Measurements from ENCODE around the gene SPARCL1.

SPARCL1 gene

DNA sequence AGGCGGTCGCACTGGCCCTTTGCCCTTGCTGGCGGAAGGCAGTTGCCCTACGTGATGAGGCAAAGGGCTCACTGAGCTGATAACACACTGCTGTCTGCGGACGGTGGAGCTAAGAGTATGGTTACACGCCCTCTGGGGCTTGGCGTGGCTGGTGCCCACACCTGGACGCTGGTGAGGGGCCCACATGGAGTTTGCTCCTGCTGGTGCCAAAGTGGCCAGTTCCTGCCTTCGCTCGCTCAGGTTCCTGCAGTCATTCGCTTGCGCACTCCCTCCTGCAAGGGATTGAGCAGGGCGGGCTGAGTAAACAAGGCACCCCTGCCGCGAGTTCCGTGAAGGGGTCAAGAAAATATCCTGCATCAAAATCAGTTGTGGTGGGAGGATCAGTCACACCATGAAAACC, 18.4 kb downstream of the SPARCL1 start:
- TF ChIP-seq EZH2 (optimal IDR thresholded peaks at IDR 0.05; ENCODE audit: low read depth, low read length): no peak
- TF ChIP-seq, protein P1, sequence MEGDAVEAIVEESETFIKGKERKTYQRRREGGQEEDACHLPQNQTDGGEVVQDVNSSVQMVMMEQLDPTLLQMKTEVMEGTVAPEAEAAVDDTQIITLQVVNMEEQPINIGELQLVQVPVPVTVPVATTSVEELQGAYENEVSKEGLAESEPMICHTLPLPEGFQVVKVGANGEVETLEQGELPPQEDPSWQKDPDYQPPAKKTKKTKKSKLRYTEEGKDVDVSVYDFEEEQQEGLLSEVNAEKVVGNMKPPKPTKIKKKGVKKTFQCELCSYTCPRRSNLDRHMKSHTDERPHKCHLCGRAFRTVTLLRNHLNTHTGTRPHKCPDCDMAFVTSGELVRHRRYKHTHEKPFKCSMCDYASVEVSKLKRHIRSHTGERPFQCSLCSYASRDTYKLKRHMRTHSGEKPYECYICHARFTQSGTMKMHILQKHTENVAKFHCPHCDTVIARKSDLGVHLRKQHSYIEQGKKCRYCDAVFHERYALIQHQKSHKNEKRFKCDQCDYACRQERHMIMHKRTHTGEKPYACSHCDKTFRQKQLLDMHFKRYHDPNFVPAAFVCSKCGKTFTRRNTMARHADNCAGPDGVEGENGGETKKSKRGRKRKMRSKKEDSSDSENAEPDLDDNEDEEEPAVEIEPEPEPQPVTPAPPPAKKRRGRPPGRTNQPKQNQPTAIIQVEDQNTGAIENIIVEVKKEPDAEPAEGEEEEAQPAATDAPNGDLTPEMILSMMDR (IDR thresholded peaks at IDR 0.05; ENCODE audit: low read length): no peak
- TF ChIP-seq EZH2phosphoT487 (IDR thresholded peaks at IDR 0.05; ENCODE audit: low read length): no peak
- Histone ChIP-seq H3K36me3 (replicated peaks; ENCODE audit: insufficient read depth, low read length) (no peaks in the 10 kb centered on the region), H3K4me1 (ENCODE audit: low read length) (no peaks in the 10 kb centered on the region), H3K4me2 (ENCODE audit: low read depth, low read length) (no peak overlapping the region), H2AFZ (ENCODE audit: low read length) (no peak overlapping the region), H3F3A (ENCODE audit: insufficient read depth, low read length) (no peaks in the 10 kb centered on the region), H4K20me1 (ENCODE audit: insufficient read depth, low read length) (no peaks in the 10 kb centered on the region), H3K27me3 (replicated peaks; ENCODE audit: insufficient read depth, low read length) (no peaks in the 10 kb centered on the region), H3K9me2 (replicated peaks; ENCODE audit: insufficient read depth, low read length) (no peaks in the 10 kb centered on the region), H3K79me2 (ENCODE audit: low read length) (no peaks in the 10 kb centered on the region), H3K9me3 (replicated peaks; ENCODE audit: insufficient read depth, low read length) (no peaks in the 10 kb centered on the region), H3K4me3 (ENCODE audit: low read length) (no peak overlapping the region), H3K27ac (ENCODE audit: low read length) (no peak overlapping the region), H3K9ac (ENCODE audit: low read length) (no peak overlapping the region)
- no peak for DNase-seq

DNA sequence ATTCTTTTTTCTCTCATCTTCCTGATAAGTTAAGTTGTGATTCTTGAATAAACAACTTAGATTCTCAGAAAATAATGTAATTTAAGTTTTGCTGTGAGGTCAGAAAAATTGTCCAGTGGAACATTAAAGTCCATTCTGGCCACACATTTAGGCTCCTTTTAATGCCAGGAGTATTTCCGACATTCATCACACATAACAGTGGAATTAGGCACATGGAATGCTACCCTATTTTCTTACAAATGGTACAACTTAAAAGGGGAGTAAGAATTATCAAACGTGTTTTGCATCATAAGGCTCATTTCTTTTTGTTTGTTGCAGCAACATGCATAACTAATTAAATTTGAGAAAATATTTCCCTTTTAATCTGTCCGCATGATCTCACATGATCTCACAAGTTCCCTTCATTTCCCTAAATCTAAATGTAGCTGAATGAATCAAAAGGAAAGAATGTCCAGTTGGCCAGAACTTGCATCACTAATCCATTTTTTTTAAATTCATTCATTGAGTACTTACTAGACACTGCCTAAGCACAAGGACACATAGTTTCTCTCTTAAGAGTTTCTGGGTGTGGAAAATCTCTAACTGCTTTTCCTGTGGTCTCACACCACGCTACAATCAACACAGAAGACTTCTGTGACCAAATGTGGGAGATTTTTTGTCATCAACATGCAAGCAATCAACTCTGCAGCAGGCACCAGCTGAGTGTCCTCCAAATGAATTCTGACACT, 22.0 kb downstream of the SPARCL1 start:
- H3K4me1 ChIP-seq (ENCODE audit: low read length): no peaks in the 10 kb centered on the region
- H3K79me2 ChIP-seq (ENCODE audit: low read length): no peaks in the 10 kb centered on the region
- no peak overlapping the region for H3K27ac ChIP-seq (ENCODE audit: low read length)
- H3K4me3 ChIP-seq (ENCODE audit: low read length): no peak overlapping the region
- H3K9me2 ChIP-seq (replicated peaks; ENCODE audit: insufficient read depth, low read length): no peaks in the 10 kb centered on the region
- H2AFZ ChIP-seq (ENCODE audit: low read length): no peak overlapping the region
- H3K9ac ChIP-seq (ENCODE audit: low read length): no peak overlapping the region
- H3K36me3 ChIP-seq (replicated peaks; ENCODE audit: insufficient read depth, low read length): no peaks in the 10 kb centered on the region
- H3K9me3 ChIP-seq (replicated peaks; ENCODE audit: insufficient read depth, low read length): no peaks in the 10 kb centered on the region
- no peak overlapping the region for H3K4me2 ChIP-seq (ENCODE audit: low read depth, low read length)
- no peaks in the 10 kb centered on the region for H3K27me3 ChIP-seq (replicated peaks; ENCODE audit: insufficient read depth, low read length)
- no peaks in the 10 kb centered on the region for H4K20me1 ChIP-seq (ENCODE audit: insufficient read depth, low read length)
- no peaks in the 10 kb centered on the region for H3F3A ChIP-seq (ENCODE audit: insufficient read depth, low read length)
- no peak for TF ChIP-seq EZH2 (optimal IDR thresholded peaks at IDR 0.05; ENCODE audit: low read depth, low read length)
- TF ChIP-seq, protein P1 (IDR thresholded peaks at IDR 0.05; ENCODE audit: low read length): no peak
- TF ChIP-seq EZH2phosphoT487 (IDR thresholded peaks at IDR 0.05; ENCODE audit: low read length): no peak
- no peak for DNase-seq

DNA sequence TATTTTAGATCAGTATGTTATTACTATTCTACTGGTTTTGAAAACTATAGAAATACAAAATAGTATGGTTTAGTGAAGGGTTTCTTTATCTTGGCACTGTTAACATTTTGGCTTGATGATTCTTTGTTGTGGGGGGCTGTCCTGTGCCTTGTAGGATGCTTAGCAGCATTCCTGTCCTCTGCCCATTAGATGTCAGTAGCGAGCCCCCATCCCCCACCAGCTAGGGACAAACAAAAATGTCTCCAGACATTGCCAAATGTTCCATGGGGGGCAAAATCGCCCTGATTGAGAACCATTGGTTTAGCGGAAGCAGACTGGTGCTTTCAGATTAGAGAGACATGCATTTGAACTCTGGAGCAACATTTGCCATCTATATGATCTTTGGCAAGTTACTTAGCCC, 23.3 kb downstream of the SPARCL1 start:
- H2AFZ ChIP-seq (ENCODE audit: low read length): no peak overlapping the region
- H3K9ac ChIP-seq (ENCODE audit: low read length): no peak overlapping the region
- H3K27ac ChIP-seq (ENCODE audit: low read length): no peak overlapping the region
- H3K4me2 ChIP-seq (ENCODE audit: low read depth, low read length): no peak overlapping the region
- H3K9me2 ChIP-seq (replicated peaks; ENCODE audit: insufficient read depth, low read length): no peaks in the 10 kb centered on the region
- H4K20me1 ChIP-seq (ENCODE audit: insufficient read depth, low read length): no peaks in the 10 kb centered on the region
- TF ChIP-seq, protein P1 (IDR thresholded peaks at IDR 0.05; ENCODE audit: low read length): peak; percentile 14; the same call in 1 of the 2 replicates
- no peak for TF ChIP-seq EZH2phosphoT487 (IDR thresholded peaks at IDR 0.05; ENCODE audit: low read length)
- no peaks in the 10 kb centered on the region for H3K4me1 ChIP-seq (ENCODE audit: low read length)
- no peaks in the 10 kb centered on the region for H3K36me3 ChIP-seq (replicated peaks; ENCODE audit: insufficient read depth, low read length)
- H3K79me2 ChIP-seq (ENCODE audit: low read length): no peaks in the 10 kb centered on the region
- H3K27me3 ChIP-seq (replicated peaks; ENCODE audit: insufficient read depth, low read length): no peaks in the 10 kb centered on the region
- no peaks in the 10 kb centered on the region for H3F3A ChIP-seq (ENCODE audit: insufficient read depth, low read length)
- H3K9me3 ChIP-seq (replicated peaks; ENCODE audit: insufficient read depth, low read length): no peaks in the 10 kb centered on the region
- no peak overlapping the region for H3K4me3 ChIP-seq (ENCODE audit: low read length)
- DNase-seq: no peak

All from MM.1S (cell line).